DOHH2 (cell line): ENCODE measurements around the gene RAI1.

Source experiments
- H3F3A ChIP-seq: fragments of 200-600 bp; sonication (generic), shearing (Covaris generic); 2 replicates; pipeline ENCODE4 v1.6.0; 2016; ENCODE audit warnings: antibody characterized with exemption, mild to moderate bottlenecking; ENCODE audit not compliant: control insufficient read depth, insufficient read depth
- H3K27ac ChIP-seq: fragments of 200-600 bp; sonication (generic); 2 replicates; pipeline ENCODE4 v1.5.1; 2014; ENCODE audit warnings: low read depth, mild to moderate bottlenecking, low read length, moderate library complexity
- H3K27me3 ChIP-seq: fragments of 200-600 bp; sonication (generic); 2 replicates; pipeline ENCODE4 v1.6.1; 2014; ENCODE audit warnings: mild to moderate bottlenecking, low read length, mixed read lengths; ENCODE audit not compliant: control insufficient read depth
- H3K36me3 ChIP-seq: fragments of 200-600 bp; sonication (generic); 2 replicates; pipeline ENCODE4 v1.6.1; 2014; ENCODE audit warnings: mild to moderate bottlenecking, low read length, moderate library complexity, mixed read lengths; ENCODE audit not compliant: control insufficient read depth
- H3K4me1 ChIP-seq: fragments of 200-600 bp; sonication (generic); 2 replicates; pipeline ENCODE4 v1.6.1; 2014; ENCODE audit warnings: mild to moderate bottlenecking, low read length, mixed read lengths; ENCODE audit not compliant: control insufficient read depth
- H3K4me2 ChIP-seq: fragments of 200-600 bp; sonication (generic); 2 replicates; pipeline ENCODE4 v1.6.0; 2014; ENCODE audit warnings: mild to moderate bottlenecking, low read length, moderate library complexity
- H3K4me3 ChIP-seq: fragments of 200-600 bp; sonication (generic); 2 replicates; pipeline ENCODE4 v1.5.1; 2014; ENCODE audit warnings: mild to moderate bottlenecking, low read length, mixed read lengths
- H3K79me2 ChIP-seq: fragments of 200-600 bp; sonication (generic); 2 replicates; pipeline ENCODE4 v1.6.1; 2014; ENCODE audit warnings: mild to moderate bottlenecking, low read length, mixed read lengths; ENCODE audit not compliant: control insufficient read depth
- H3K9me2 ChIP-seq: fragments of 200-600 bp; sonication (generic); replicated peaks from 2 replicates; pipeline ENCODE4 v1.6.1; 2014; ENCODE audit warnings: mild to moderate bottlenecking, low read length, mixed read lengths; ENCODE audit not compliant: control insufficient read depth
- H3K9me3 ChIP-seq: fragments of 200-600 bp; sonication (generic); 2 replicates; pipeline ENCODE4 v1.6.1; 2014; ENCODE audit warnings: antibody characterized with exemption, low read length, mixed read lengths; ENCODE audit not compliant: control insufficient read depth, insufficient read depth
- H4K20me1 ChIP-seq: fragments of 200-600 bp; sonication (generic); 2 replicates; pipeline ENCODE4 v1.6.0; 2014; ENCODE audit warnings: low read depth, mild to moderate bottlenecking, antibody characterized with exemption, low read length, moderate library complexity; ENCODE audit not compliant: control insufficient read depth, insufficient read depth
- CTCF ChIP-seq: fragments of 200-600 bp; sonication (generic); IDR thresholded peaks from one replicate; pipeline ENCODE4 v1.5.1; 2014; ENCODE audit warnings: antibody characterized with exemption, mild to moderate bottlenecking, low read depth, low read length; ENCODE audit not compliant: poor library complexity, severe bottlenecking
- EZH2phosphoT487 ChIP-seq: fragments of 200-600 bp; sonication (generic); IDR thresholded peaks from 2 replicates; pipeline ENCODE4 v1.6.1; 2017; ENCODE audit warnings: borderline replicate concordance, mild to moderate bottlenecking, antibody characterized with exemption, low read length, moderate library complexity, mixed read lengths

Gene RAI1

GRCh38 chr17:17810084-17810894 lies 129.0 kb downstream of the RAI1 start:
- Histone ChIP-seq H3K9me2 (no peaks in the 10 kb centered on the region), H3K79me2 (no peaks in the 10 kb centered on the region), H3F3A (peaks cover 9% of the 10 kb centered on the region), H3K4me1 (no peaks in the 10 kb centered on the region), H4K20me1 (no peaks in the 10 kb centered on the region), H3K27me3 (no peaks in the 10 kb centered on the region), H3K4me2 (no peak overlapping the region), H3K4me3 (no peak overlapping the region), H3K36me3 (peaks cover 55% of the 10 kb centered on the region), H3K9me3 (no peaks in the 10 kb centered on the region), H3K27ac (no peak overlapping the region)
- TF ChIP-seq EZH2phosphoT487, result no peak
- no peak for TF ChIP-seq CTCF

DNA sequence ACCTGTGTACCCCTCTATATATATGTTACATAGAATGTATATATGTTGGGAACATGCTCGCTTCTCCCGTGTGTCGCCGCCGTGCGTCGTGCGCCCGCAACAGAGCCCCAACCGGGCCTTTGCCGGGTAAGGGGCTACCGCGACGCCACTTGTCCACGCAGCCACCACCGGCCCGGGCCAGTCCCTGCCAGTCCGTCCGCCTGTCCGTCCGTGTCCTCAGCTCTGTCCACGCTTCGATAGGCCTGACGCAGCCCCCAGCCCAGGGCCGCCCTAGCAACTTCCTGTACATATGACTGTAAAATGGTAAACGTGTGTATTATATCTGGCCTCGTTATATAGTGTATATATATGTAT lies 129.6 kb downstream of the RAI1 start:
- Histone ChIP-seq H4K20me1 (no peaks in the 10 kb centered on the region), H3K4me3 (no peak overlapping the region), H3K27me3 (no peaks in the 10 kb centered on the region), H3K9me2 (no peaks in the 10 kb centered on the region), H3K4me1 (no peaks in the 10 kb centered on the region), H3K9me3 (no peaks in the 10 kb centered on the region), H3K27ac (no peak overlapping the region), H3K4me2 (no peak overlapping the region), H3K36me3 (peaks cover 58% of the 10 kb centered on the region), H3K79me2 (no peaks in the 10 kb centered on the region), H3F3A (peaks cover 9% of the 10 kb centered on the region)
- TF ChIP-seq EZH2phosphoT487 (no peak), CTCF (no peak)

DNA sequence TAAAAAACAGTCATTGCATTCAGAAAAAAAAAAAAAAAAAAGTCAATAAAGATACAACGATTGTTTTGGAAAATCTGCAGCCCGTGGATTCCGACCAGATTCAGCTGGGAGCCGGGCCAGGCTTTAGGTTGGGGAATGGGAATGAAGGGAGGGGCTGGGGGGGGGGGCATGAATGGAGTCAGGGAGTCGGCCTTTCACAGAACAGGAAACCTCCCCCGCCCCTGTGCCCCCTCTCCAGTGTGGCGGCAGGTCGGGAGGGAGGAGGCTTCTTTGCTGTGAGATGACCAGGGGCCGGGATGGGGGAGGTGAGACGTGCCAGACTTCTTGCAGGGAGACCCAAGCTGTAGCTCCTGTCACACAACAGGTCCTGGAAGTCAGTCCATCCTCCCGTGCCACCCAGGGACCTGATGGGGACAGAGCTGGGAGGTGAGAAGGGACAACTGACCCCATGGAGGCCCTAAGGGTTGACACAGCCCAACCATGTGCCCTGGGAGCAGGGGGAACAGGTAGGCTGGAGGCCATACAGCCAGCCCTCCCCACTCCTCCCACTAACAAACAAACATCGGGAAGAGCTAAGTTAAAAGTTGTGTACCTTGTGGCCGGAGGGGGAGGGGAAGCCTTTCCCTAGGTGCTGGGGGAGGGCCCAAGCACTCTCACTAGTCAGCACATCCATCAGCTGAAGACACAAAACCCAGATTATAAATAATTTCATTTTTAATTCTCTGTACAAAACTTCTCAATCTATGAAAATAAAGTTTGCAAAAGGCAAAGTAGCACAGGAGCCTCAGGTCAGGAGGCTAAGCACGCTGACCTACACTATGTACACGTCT lies 130.3 kb downstream of the RAI1 start:
- Histone ChIP-seq H3K27ac (no peak overlapping the region), H3F3A (peaks cover 9% of the 10 kb centered on the region), H3K9me3 (no peaks in the 10 kb centered on the region), H3K9me2 (no peaks in the 10 kb centered on the region), H3K36me3 (peaks cover 58% of the 10 kb centered on the region), H3K79me2 (no peaks in the 10 kb centered on the region), H3K4me3 (no peak overlapping the region), H3K4me1 (no peaks in the 10 kb centered on the region), H3K4me2 (no peak overlapping the region), H4K20me1 (no peaks in the 10 kb centered on the region), H3K27me3 (no peaks in the 10 kb centered on the region)
- TF ChIP-seq EZH2phosphoT487, result no peak
